ENCODE measurements around the gene RNF133.

- TF ChIP-seq CTCF (IDR thresholded peaks at IDR 0.05) (no peak), POLR2A (IDR thresholded peaks at IDR 0.05) (no peak), POLR2AphosphoS5 (IDR thresholded peaks at IDR 0.05) (no peak)
These were observed 12.0 kb upstream of the RNF133 start for GRCh38 chr7:122710916-122711315.
